ENCODE results near the gene STK10. TPM values are rescaled to one million over a fixed set of nuclear protein-coding genes. Genes with fewer than 3 reads are reported as not detected.

The STK10 gene
- total RNA-seq, 2 experiments from 2014 or later, result 91.2 to 92.1 TPM

DNA sequence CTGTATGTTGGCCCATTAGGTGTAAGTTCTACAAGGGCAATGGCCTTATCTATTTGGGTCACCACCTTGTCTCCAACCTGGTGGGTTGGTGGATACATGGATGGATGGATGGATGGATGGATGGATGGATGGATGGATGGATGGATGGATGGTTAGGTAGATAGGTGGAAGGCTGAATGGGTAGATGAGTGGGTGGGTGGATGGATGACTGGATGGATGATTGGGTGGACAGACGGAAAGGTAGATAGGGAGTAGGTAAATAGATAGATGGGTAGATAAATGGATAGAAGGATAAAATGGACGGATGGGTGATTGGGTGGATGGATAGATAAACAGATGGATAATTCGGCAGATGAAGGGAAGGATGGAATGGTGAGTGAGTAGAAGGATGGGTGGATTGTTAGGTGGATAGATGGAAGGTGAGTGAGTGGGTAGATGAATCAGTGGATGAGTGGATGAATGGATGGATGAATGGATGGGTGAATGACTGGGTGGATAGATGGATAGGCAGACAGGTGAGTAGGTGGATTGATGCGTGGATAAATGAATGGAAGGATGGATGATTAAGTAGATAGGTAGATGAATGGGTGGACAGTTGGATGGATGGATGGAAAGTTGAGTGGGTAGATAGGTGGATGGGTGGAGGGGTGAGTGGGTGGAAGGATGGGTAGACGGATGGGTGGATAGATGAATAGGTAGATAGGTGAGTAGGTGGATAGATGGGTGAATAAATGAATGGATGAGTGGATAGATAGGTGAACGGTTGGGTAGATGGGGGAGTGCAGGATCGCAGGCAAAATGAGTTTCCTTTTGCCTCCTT lies 98.5 kb downstream of the STK10 start:
- ChIA-PET CTCF (no interaction called here), POLR2A (no interaction called here)

DNA sequence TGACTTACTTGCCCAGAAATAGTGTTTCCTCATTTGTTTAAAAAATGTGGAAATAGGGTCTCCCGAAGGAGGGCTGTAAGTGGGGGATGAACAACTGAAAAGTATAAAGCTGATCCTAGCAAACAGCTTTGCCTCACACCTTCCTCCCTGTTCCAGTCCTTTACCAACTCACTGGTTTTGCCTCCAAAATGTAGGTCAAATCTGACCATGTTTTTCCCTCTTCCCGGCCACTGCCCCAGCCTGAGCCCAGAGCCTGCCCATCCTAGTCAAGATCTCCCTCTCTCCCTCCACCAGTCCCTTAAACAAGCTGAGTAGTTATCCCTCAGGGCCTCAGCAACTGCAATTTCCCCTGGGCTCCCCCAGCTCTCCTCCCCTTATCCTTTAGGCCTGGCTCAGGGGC lies 99.2 kb downstream of the STK10 start:
- CTCF ChIA-PET, result interaction anchor here (1.5 kb wide), 1 partner anchor 10 kb away, joined by 3 read pairs; no protein-coding TSS in a partner anchor
- POLR2A ChIA-PET, result no interaction called here

DNA sequence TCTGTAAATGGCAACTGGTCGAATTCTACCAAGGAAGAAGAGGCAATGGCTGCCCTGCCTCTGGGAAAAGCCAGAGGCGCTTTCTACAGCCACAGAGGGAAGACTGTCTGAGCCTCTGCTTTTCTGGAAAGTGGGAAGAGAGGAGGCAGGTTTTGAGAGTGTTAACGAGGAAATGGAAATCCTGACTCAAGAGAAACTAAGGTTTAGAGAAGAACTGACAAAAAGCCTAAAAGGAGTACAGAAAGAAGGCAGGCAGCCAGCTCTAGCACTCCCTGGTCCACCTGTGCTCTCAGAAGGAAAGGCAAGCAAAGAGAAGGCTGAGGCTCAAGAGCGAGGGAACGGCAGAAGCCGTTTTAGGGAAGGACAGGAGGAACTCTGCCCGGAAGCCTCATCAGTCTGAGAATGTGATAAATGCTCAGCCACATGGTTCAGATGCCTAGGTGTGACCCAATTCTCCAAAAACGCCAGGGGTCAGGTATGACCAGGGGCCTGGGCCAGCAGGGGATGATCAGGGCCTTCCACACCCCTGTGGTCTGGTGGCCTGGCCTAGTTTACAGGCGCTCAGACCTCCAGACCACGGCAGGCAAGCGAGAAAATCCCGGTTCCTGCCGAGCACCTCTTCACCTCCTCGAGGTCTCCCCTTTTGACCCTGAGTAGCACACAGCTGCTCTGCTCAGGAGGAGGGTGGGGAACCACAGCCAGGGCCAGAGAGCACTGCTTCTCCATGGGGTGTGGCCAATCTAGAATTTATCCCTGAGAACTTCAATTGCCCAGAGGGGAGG lies 101.6 kb downstream of the STK10 start:
- POLR2A ChIA-PET, result no interaction called here
- CTCF ChIA-PET, result no interaction called here

DNA sequence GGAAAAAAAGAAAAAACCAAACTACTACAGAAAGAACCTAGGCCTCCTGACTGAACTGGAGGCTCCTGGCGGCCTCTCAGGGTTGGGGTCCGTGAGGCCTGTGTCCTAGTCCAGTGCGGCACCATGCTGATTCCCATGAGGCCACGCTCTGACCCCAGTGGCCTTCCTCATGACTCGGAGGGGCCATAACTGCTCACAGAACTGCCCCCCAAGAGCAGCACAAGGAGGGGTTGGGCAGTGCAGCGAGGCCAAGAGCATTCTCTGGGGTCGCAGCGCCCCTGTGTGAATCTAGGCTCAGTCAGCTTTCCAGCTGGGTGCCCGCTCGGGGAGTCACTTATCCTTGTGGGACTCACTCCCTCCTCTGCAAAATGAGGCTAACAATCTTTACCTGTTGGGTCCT lies 102.3 kb downstream of the STK10 start:
- POLR2A ChIA-PET, result no interaction called here
- CTCF ChIA-PET, result no interaction called here

DNA sequence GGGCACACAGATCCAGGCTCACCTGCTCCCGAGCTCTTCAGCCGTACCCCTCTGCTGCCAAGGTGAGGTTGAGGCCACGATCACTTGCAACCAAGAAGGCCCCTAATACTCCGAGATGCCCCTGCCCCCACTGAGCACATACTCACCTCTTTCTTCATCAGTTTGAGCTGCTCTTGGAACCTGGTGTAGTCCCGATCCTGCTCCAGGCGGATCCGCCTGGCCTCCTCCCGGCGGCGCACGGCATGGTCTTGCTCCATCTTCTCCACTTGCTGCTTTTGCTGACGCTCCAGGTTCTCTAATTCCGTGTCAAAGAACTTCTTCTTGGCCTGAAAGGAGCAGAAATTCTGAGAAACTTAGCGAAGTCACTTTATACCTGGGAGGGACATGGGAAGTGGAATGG lies 105.8 kb downstream of the STK10 start:
- ChIA-PET POLR2A (no interaction called here), CTCF (interaction anchor here (0.7 to 2.0 kb wide), 3 partner anchors 9 to 24 kb away, joined by 3 to 7 read pairs (median 5); no protein-coding TSS in a partner anchor)

DNA sequence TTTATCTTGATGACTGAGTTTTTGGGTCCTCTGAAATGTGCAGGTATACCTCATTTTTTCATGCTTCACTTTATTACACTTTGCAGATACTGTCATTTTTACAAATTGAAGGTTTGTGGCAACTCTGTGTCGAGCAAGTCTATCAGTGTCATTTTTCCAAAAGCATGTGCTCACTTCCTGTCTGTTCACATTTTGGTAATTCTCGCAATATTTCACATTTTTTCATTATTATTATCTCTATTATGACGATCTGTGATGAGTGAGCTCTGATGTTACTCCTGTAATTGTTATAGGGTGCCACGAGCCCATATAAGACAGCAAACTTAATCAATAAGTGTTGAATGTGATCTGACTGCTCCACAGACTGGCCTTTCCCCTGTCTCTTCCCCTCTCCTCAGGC lies 108.1 kb downstream of the STK10 start:
- ChIA-PET CTCF (interaction anchor here (1.0 to 1.4 kb wide), 2 partner anchors 11 to 214 kb away, joined by 3 read pairs; no protein-coding TSS in a partner anchor), POLR2A (no interaction called here)

DNA sequence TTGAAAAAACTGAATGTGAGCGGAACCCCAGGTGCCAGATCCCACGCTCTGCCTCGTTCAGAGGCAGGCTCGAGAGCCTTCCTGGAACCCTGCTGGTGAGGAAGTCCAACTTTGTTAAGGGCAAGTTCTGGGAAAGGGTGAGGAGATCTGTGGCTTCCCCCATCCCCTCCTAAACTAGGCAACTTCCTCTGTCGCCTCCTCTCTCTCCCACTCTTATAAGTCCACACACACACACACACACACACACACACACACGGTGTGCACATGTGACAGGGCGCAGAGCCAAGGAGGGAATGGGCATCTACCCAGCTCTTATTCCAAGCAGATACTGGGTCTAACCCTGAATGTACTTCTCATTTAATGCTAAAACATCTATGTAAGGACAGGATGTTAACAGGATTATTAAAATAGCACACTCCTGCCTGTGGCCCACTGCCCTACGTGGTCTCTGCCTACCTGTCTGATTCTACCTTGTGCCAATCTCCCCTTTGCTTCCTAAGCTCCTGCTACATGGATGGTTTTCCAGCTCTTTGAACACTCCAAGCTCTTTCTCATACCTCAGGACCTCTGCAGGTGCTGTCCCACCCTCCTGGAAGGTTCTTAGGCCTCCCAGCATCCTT lies 109.2 kb downstream of the STK10 start:
- ChIA-PET CTCF (interaction anchor here (1.0 to 1.1 kb wide), 2 partner anchors 9 to 12 kb away, joined by 3 read pairs; no protein-coding TSS in a partner anchor), POLR2A (no interaction called here)

DNA sequence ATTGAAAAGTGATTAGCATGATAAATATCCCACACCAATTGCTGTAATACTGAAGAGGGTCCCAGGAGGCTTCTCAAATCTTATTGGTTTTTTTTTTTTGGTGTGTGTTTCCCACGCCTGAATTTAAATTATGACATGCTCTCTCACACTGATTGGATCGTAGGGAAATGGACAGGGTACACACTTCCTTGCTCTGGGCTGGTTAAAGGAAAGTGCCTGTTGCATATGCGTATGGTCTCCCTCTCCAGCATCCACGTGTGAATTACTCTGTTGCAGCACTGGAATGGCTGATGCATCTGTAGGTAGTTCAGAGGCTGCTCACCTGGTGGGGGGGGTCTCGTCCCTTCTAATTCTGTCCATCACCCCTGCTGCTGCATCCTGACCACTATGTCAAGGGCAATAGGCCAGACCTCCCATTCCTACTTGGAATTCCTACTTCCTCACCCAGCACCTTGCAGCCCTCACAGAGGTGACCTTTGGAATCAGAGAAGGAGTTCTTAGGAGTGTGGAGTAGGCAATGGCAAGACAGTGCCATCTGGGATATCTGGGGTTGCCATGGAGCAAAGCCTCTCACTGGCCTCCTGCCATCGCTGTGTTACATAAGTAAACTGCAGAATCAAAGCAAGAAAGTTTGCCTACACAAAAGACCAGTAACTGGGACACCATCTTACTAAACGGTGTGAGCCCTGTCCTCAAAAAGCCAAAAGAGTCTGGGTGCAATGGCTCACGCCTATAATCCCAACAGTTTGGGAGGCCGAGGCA lies 110.2 kb downstream of the STK10 start:
- ChIA-PET POLR2A (no interaction called here), CTCF (interaction anchor here (1.1 kb wide), 1 partner anchor 10 kb away, joined by 3 read pairs; no protein-coding TSS in a partner anchor)

DNA sequence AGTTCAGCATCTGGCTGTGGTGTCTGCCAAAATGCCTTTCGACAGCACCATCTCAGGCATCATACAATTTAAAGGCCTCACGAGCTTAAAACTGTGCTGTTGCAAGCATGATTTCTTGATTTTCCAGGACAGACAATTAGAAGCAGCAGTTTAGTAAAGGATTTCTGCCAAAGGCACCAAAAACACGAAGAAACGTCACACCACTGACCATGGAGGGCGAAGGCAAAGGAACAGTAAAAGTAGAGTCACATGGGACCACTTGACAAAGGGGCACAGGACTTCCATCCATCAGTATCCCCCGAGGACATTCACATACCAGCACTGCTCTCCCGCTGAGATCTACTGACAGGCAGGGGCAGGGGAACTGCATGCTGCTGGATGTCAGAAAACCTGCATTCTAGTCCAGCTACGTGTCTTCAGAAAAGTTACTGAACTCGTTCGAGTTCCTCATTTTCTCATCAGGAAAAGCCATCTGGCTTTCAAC lies 111.2 kb downstream of the STK10 start:
- CTCF ChIA-PET, result no interaction called here
- POLR2A ChIA-PET, result no interaction called here

DNA sequence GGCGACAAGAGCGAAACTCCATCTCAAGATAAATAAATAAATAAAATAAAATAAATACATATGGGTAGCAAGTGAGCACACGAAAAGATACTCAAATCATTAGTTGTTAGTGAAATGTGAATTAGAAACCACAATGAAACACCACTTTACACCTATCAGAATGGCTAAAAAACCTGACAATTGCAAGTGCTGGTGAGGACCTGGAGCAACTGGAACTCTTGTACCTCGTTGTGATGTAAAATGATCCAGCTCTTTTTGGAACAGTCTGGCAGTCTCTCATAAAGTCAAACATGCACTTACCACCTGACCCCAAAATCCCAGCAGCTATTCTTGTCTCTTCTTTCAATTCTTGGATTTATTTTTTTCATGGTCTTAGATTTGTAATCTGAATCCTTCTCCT lies 112.4 kb downstream of the STK10 start:
- ChIA-PET POLR2A (no interaction called here), CTCF (interaction anchor here (0.7 kb wide), 1 partner anchor 15 kb away, joined by 4 read pairs; no protein-coding TSS in a partner anchor)

DNA sequence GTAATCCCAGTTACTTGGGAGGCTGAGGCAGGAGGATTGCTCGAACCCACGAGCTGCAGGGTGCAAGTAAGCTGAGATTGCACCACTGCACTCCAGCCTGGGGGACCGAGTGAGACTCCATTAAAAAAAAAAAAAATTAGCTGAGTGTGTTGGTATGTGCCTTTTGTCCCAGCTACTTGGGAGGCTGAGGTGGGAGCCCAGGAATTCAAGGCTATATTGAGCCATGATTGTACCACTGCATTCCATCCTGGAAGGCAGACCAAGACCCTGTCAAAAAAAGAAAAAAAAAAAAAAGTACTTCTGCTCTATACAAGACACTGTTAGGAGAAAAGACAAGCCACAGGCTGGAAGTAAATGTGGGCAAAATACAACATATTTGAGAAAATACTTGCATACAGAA lies 113.1 kb downstream of the STK10 start:
- CTCF ChIA-PET, result no interaction called here
- POLR2A ChIA-PET, result interaction anchor here (0.6 kb wide), 1 partner anchor 751 kb away, joined by 7 read pairs; no protein-coding TSS in a partner anchor

DNA sequence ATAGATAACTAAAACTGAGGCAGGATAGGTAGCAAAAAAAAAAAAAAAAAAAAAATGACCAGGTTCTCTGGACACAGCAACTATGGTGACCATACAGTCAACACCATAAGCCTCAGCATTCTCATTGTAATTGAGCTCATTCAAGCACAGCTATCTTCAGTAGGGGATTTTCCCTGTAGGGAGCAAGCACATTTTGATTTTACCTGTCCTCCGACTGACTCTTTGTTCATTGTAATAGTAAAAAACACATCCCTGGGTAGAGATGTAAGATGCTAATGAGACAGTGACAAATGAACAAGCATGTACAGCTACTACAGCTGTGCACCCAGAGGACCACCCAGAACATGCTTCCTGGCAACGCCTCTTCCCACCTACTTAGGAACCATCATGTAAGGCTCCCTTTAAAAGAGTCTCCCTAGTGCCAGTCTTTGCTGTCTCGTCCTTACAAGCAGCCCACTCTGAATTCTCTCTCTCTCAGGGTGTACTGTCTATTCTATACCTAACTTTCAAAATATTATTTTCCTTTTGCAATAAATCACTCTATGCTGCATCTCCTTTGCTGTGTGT lies 116.6 kb downstream of the STK10 start:
- ChIA-PET CTCF (interaction anchor here (0.6 to 0.7 kb wide), 3 partner anchors 111 to 303 kb away, joined by 3 to 4 read pairs (median 3); no protein-coding TSS in a partner anchor), POLR2A (interaction anchor here (0.6 kb wide), 2 partner anchors 116 to 152 kb away, joined by 3 to 4 read pairs; no protein-coding TSS in a partner anchor)

DNA sequence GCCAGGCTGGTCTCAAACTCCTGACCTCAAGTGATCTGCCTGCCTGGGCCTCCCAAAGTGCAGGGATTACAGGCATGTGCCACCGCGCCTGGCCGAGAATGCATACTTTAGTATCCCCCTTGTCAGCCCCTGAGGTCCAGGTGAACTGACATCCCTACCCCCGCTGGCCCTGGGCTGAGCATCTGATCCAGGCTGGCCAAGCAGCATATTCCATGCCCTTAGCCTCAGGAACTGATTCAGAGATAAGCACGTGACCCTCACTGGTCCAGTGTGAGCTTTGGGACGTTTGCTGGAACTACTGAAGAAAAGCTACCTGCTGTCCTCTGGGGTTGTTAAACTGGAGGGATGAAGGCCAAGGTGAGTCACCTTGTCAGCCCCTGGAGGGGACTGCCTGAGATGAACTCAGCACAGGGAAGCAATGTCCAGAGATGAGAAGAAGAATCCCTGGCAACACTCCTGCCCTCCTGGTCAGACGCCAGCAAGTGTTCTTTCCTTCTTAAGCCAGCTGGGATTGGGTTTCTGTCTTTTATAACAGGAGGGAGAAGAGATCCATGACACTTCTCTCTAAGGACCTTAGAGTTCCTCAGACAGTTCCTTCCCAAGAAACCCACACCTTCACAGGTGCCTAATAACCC lies 122.5 kb downstream of the STK10 start:
- CTCF ChIA-PET, result interaction anchor here (0.6 to 1.5 kb wide), 4 partner anchors 14 to 33 kb away, joined by 3 read pairs; no protein-coding TSS in a partner anchor
- POLR2A ChIA-PET, result no interaction called here

DNA sequence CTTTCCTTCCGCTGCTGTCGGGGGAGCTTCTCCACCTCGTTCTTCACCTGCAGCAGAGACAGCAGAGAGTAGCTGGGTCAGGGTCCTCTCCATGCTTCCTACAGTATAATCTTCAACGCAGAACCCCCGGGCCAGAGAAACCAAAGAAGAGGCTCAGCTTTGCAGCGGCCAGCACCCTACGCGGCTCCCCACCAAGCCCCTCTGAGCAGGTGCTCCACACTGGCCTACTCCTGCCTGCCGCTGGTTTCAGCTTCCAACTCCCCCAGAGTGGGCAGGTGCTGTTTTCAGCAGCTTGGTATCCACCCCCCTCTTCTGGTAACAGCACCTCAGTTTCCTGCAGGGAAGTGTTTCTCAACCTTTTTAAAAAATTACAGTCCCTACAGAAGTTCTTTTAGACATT lies 123.3 kb downstream of the STK10 start:
- ChIA-PET POLR2A (no interaction called here), CTCF (interaction anchor here (1.3 to 1.5 kb wide), 2 partner anchors 13 to 24 kb away, joined by 3 read pairs; no protein-coding TSS in a partner anchor)

DNA sequence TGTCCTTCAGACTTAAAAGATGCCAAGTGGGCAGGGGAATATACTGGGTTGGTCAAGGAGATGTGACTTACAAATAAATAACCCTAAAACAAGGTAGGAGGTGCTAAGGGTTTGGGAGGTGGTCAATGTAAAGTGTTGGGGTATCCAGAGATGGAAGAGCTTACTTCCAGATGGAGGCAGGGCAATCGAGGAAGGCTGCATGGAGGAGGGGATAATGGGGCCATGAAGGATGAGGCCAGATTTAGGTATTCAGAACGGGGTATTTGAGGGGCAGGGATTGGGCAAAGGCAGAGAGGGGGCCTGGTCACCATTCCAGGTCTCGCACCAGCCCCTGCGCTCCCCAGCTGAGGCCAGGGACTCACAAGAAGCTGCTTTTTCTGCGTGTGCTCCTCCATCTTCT lies 123.7 kb downstream of the STK10 start:
- POLR2A ChIA-PET, result no interaction called here
- CTCF ChIA-PET, result interaction anchor here (1.3 to 1.5 kb wide), 2 partner anchors 13 to 23 kb away, joined by 3 read pairs; no protein-coding TSS in a partner anchor

DNA sequence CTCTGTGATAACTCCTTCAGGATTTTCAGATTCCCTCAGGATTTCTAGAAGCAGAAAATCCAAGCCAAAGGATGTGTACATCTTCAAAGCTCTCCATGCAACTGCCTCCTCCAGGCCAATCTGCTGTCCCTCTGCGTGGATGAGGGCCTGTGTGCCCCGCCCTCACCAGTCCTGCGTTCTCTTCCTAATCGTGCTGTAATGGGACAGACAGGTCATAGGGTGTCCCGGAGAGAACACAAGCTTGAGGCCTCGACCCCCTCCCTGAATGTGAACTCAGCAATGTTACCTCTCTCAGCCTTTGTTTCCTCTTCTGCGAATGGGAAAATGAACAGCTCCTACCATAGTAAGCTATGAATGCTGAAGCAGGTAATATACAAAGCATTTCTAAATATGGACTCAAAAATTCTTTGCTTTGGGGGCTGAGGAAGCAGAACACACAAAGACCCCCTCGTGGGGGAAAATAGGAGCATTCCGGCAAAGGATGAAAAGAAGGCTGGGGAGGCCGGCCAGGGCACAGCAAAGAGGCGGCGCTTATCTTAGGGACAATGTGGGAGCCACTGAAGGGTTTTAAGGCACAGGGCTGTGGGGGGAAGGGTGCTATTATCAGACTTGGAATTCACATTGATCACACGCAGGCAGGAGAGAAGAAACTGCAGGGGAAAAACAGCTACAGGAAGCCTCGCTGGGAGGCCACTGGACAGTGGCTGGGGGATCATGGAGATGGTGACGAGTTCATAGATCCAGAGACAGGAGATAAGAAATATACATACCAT lies 124.4 kb downstream of the STK10 start:
- ChIA-PET POLR2A (no interaction called here), CTCF (interaction anchor here (0.5 to 1.5 kb wide), 3 partner anchors 9 to 259 kb away, joined by 3 read pairs; no protein-coding TSS in a partner anchor)

DNA sequence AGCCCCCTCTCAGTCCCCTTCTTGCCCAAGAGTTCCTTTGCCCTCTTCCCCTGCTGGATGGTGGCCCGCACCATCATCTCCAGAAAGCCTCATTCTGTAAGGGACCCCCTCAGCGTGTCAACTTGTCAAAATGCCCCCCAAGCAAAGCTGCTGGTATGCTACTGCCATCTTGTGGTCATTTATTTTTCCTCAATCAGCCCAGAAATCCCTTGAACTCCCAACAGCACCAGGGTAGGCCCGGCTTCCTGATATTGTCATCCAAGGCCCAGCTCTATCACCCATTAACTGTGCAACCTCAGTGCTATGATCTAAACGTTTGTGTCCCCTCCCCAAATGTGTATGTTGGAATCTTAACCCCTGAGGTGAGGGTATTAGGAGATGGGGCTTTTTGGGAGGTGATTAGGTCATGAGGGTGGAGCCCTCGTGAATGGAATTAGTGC lies 128.3 kb downstream of the STK10 start:
- CTCF ChIA-PET, result interaction anchor here (0.7 to 2.1 kb wide), 12 partner anchors 18 to 188 kb away, joined by 3 to 13 read pairs (median 4); partner anchors contain the start of genes FBXW11 and STK10
- POLR2A ChIA-PET, result interaction anchor here (0.6 kb wide), 1 partner anchor 101 kb away, joined by 4 read pairs; no protein-coding TSS in a partner anchor

All from activated CD8-positive, alpha-beta memory T cell treated with anti-CD3 and anti-CD28 coated beads for 36 hours (primary cell).